Measurements from ENCODE around the gene CD101. TPM values are rescaled to one million over a fixed set of nuclear protein-coding genes. Genes with fewer than 3 reads are reported as not detected.

CD101 gene
- total RNA-seq, 1 experiment from 2014 or later: 0.63 TPM

DNA sequence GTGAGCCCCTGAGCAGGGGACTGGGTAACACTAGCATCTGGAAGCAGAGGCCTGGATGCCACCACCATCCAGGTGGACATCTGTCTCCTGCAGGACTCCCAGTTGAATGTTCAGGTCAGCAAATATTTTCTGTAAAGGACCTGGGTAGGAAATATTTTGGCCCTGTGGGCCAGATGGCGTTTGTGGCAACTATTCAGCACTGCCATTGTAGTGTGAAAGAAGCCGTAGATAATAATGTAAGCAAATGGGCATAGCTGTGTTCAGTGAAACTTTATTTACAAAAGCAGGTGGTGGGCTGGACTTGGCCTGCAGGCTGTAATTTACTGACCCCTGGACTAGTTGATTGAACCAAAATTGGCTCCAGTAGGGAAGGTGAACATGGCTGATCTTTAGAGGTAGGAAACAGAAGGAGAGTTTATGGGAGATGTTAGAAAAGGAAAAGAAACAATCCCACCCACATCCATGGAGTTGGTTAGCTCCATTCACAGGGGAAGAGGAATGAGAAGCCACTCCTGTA is 20.0 kb upstream of the CD101 start:
- H3K9me3 ChIP-seq: no peaks in the 10 kb centered on the region
- H3K27me3 ChIP-seq: no peaks in the 10 kb centered on the region
- no peak for DNase-seq
- no peak overlapping the region for H3K4me3 ChIP-seq
- no peaks in the 10 kb centered on the region; the same call in none of the 2 replicates for H3K36me3 ChIP-seq

GRCh38 chr1:116982319-116983004 is 19.1 kb upstream of the CD101 start:
- Histone ChIP-seq H3K9me3 (no peaks in the 10 kb centered on the region), H3K4me3 (no peak overlapping the region), H3K27me3 (no peaks in the 10 kb centered on the region), H3K36me3 (no peaks in the 10 kb centered on the region; the same call in none of the 2 replicates)
- DNase-seq: no peak

- Histone ChIP-seq H3K27me3 (no peaks in the 10 kb centered on the region), H3K9me3 (no peaks in the 10 kb centered on the region), H3K4me3 (no peak overlapping the region), H3K36me3 (no peaks in the 10 kb centered on the region; the same call in 1 of the 2 replicates)
- no peak for DNase-seq
These were observed 18.4 kb upstream of the CD101 start for GRCh38 chr1:116983112-116983511.

GRCh38 chr1:116983678-116984077 is 17.9 kb upstream of the CD101 start:
- no peak for DNase-seq
- no peaks in the 10 kb centered on the region for H3K9me3 ChIP-seq
- H3K4me3 ChIP-seq: no peak overlapping the region
- H3K27me3 ChIP-seq: no peaks in the 10 kb centered on the region
- H3K36me3 ChIP-seq: no peaks in the 10 kb centered on the region; the same call in 1 of the 2 replicates

- no peaks in the 10 kb centered on the region for H3K9me3 ChIP-seq
- no peak for DNase-seq
These were observed 17.0 kb upstream of the CD101 start for GRCh38 chr1:116984406-116985160.

DNA sequence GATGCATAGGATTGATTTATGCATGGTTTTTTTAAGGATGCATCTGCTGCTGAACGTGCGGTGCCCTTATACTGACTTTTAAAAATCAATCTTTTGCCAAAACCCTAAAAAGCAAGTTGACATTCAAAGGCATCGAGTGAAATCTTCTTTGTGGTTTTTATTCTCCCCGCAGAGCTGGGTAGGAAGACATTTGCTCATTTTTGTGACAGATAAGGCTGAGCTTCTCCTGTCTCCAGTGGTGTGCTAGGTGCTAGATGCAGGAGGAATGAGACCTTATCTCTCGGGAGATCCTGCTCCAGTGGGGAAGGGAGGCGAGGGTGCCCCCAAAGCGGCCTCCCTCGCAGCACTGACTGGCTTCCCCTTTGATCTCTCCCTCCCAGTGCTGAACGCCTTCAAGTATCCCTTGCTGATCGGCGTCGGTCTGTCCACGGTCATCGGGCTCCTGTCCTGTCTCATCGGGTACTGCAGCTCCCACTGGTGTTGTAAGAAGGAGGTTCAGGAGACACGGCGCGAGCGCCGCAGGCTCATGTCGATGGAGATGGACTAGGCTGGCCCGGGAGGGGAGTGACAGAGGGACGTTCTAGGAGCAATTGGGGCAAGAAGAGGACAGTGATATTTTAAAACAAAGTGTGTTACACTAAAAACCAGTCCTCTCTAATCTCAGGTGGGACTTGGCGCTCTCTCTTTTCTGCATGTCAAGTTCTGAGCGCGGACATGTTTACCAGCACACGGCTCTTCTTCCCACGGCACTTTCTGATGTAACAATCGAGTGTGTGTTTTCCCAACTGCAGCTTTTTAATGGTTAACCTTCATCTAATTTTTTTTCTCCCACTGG is 14.9 kb upstream of the CD101 start:
- Histone ChIP-seq H3K4me3 (no peak overlapping the region), H3K27me3 (no peaks in the 10 kb centered on the region), H3K9me3 (no peaks in the 10 kb centered on the region), H3K36me3 (no peaks in the 10 kb centered on the region)
- DNase-seq: no peak

More at GRCh38 chr1:116984406-116985160, 17.0 kb upstream of the CD101 start:
- H3K36me3 ChIP-seq: no peaks in the 10 kb centered on the region; the same call in 1 of the 2 replicates
- no peaks in the 10 kb centered on the region for H3K27me3 ChIP-seq
- H3K4me3 ChIP-seq: no peak overlapping the region

- no peaks in the 10 kb centered on the region for H3K9me3 ChIP-seq
- no peaks in the 10 kb centered on the region for H3K36me3 ChIP-seq
- H3K4me3 ChIP-seq: no peak overlapping the region
- H3K27me3 ChIP-seq: no peaks in the 10 kb centered on the region
- DNase-seq: no peak
These were observed 14.4 kb upstream of the CD101 start for GRCh38 chr1:116987256-116987555.

GRCh38 chr1:116988248-116988647 is 13.3 kb upstream of the CD101 start:
- Histone ChIP-seq H3K27me3 (no peaks in the 10 kb centered on the region), H3K36me3 (no peaks in the 10 kb centered on the region), H3K9me3 (no peaks in the 10 kb centered on the region), H3K4me3 (no peak overlapping the region)
- DNase-seq: no peak

- H3K4me3 ChIP-seq: no peak overlapping the region
- DNase-seq: peak; percentile 17
- no peaks in the 10 kb centered on the region for H3K9me3 ChIP-seq
- H3K36me3 ChIP-seq: no peaks in the 10 kb centered on the region
- H3K27me3 ChIP-seq: no peaks in the 10 kb centered on the region
These were observed 12.7 kb upstream of the CD101 start for GRCh38 chr1:116988908-116989307.

GRCh38 chr1:116989835-116990234 is 11.7 kb upstream of the CD101 start:
- Histone ChIP-seq H3K4me3 (no peak overlapping the region), H3K36me3 (no peaks in the 10 kb centered on the region), H3K9me3 (no peaks in the 10 kb centered on the region), H3K27me3 (no peaks in the 10 kb centered on the region)
- no peak for DNase-seq

DNA sequence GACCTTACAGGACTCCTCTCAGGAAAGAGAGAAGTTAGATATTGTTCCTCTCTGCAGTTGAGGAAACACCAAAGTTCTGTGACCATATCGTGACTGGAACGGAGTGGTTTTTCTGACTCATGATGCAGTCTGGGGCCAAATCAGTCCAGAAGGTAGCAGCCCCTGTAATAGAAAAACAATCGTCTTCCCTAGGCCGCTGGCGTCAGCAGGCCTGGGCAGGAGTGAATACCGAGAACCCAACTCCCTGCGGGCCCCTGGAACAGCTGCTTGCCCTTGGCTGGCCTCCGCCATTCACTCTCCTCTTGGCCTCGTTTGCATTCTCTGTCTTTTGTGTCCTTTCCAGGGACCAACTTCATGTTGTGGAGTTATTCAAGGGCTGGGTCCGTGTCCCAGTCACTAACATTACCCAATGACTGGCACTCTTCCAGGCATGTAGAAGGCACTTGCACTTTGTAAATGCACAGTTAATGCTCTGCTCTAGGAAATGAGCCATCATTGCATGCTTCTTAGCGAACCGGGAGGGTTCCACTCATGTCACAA is 10.9 kb upstream of the CD101 start:
- H3K9me3 ChIP-seq: no peaks in the 10 kb centered on the region
- no peaks in the 10 kb centered on the region for H3K27me3 ChIP-seq
- H3K36me3 ChIP-seq: no peaks in the 10 kb centered on the region
- DNase-seq: peak; percentile 88
- H3K4me3 ChIP-seq: no peak overlapping the region

DNA sequence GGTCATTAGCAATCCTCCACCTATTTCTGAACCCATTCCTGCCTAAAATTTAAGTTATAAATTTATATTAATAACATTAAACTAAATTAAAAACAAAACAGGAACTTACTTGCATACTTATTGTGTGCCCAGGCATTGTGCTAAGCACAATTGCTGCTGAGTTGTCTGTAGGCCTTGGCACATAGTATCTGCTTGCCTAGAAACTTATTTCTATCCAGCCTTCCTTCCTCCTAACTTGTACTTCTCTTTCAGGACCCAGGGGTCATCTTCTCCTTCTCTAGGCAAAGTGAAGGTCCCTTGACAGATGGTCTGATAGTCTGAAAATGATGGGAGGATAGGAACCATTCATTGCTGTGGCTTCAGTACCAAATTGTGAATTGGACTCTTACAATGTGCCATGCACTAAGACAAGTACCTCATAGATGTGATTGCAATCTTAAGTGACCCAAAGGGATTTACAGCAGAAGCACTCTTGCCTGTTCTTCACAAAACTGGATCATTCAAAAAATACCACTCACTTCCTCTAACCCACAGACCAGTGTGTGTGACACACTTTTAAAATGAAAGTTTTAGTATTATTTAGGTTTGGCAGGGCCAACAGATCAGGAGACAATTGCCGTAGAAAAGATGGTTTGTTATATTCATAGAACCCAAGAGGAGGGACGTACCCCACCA is 10.3 kb upstream of the CD101 start:
- no peak for DNase-seq
- Histone ChIP-seq H3K4me3 (no peak overlapping the region), H3K27me3 (no peaks in the 10 kb centered on the region), H3K36me3 (no peaks in the 10 kb centered on the region), H3K9me3 (no peaks in the 10 kb centered on the region)

- no peak for DNase-seq
- no peaks in the 10 kb centered on the region for H3K9me3 ChIP-seq
- H3K36me3 ChIP-seq: no peaks in the 10 kb centered on the region
- no peak overlapping the region for H3K4me3 ChIP-seq
- no peaks in the 10 kb centered on the region for H3K27me3 ChIP-seq
These were observed 9.6 kb upstream of the CD101 start for GRCh38 chr1:116991918-116992317.

DNA sequence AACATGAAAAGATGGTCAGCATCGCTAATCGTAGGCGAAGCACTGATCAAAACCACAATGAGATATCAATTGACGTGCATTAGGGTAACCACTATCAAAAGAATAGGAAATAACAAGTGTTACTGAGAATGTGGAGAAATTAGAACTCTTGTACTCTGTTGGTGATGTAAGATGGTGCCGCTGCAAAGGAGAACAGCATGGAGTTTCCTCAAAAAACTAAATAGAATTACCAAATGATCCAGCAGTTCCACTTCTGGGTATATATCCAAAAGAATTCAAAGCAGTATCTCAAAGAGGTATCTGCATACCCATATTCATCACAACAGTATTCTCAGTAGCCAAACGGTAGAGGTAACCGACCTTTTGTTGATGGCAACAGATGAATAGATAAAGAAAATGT is 8.3 kb upstream of the CD101 start:
- Histone ChIP-seq H3K27me3 (no peaks in the 10 kb centered on the region), H3K4me3 (no peak overlapping the region), H3K36me3 (no peaks in the 10 kb centered on the region), H3K9me3 (no peaks in the 10 kb centered on the region)
- DNase-seq: no peak

DNA sequence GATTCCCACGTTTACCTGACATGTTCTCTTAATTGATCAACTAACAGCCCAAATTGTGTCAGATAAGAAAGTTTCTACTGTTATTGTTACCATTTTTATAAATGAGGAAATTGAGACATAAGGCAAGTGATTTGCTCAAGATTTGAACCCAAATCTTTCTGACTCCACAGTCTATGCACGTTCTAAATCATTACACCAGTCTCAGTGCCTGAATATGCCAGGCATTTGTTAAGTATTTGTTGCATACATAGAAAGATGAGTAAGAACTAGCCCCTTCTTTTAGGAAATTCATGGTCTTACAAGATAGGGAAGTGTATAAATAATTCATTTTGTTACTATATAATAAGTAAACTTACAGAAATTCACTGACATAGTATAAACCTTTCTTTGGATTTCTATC is 7.1 kb upstream of the CD101 start:
- Histone ChIP-seq H3K4me3 (no peak overlapping the region), H3K27me3 (no peaks in the 10 kb centered on the region), H3K9me3 (no peaks in the 10 kb centered on the region), H3K36me3 (no peaks in the 10 kb centered on the region)
- no peak for DNase-seq

GRCh38 chr1:116997066-116997465 is 4.5 kb upstream of the CD101 start:
- Histone ChIP-seq H3K27me3 (no peaks in the 10 kb centered on the region), H3K36me3 (no peaks in the 10 kb centered on the region), H3K4me3 (no peak overlapping the region), H3K9me3 (no peaks in the 10 kb centered on the region)
- DNase-seq: no peak
